Renal cortical epithelial cell (primary cell): Measurements from ENCODE around the gene RNU6-1. TPM values are rescaled to one million over a fixed set of nuclear protein-coding genes. Genes with fewer than 3 reads are reported as not detected.

Experiments used
- DNase-seq: peaks from one replicate; pipeline ENCODE4 v3.0.0-alpha.2; 2011; ENCODE audit warnings: low read depth
- total RNA-seq: library from RNA; depleted of rRNA; stranded (reverse); fragments of >200 nt; gene quantifications from 2 replicates; pipeline ENCODE4 v1.2.3, GENCODE V29; 2014

Gene RNU6-1
- total RNA-seq, 1 donor from 2014 or later: not detected

DNA sequence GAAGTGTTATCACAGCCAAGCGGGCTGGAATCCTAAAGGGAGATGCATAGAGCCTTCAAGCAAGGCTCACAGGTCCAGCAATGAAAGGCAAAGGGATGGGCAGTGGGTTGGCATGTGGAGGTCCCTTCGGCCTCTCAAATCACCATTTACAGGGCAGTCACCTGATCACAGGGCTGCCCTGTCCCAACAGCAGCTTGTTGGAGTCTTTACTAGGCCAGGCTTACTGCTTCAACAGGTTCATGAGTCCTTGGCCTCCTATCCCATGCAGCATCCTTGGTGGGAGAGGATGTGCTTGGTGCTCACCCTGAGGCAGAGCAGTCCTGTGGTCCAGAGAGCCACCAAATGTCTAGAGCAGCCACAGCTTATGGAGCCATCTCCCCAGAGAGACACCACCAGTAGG lies 38.7 kb downstream of the RNU6-1 start:
- DNase-seq: no peak

DNA sequence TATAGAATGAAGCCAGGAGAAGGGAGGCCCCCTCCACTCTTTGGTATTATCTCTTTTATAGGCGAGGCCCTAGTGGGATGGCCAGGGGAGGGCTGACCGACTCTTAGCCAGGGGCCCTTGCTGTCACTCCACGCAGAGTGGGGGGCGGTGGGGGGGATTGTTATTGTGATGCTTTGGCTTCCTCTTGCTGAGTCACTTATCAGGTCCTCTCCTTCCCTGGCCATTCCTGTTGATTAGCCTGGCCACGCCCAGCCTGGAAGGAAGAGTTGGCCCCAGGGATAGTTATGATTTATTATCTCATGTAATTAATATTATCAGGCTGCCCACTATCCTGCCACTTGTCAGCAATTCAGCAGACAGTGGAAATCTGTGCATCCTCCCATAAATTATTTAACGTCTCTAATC lies 40.0 kb downstream of the RNU6-1 start:
- DNase-seq: no peak

DNA sequence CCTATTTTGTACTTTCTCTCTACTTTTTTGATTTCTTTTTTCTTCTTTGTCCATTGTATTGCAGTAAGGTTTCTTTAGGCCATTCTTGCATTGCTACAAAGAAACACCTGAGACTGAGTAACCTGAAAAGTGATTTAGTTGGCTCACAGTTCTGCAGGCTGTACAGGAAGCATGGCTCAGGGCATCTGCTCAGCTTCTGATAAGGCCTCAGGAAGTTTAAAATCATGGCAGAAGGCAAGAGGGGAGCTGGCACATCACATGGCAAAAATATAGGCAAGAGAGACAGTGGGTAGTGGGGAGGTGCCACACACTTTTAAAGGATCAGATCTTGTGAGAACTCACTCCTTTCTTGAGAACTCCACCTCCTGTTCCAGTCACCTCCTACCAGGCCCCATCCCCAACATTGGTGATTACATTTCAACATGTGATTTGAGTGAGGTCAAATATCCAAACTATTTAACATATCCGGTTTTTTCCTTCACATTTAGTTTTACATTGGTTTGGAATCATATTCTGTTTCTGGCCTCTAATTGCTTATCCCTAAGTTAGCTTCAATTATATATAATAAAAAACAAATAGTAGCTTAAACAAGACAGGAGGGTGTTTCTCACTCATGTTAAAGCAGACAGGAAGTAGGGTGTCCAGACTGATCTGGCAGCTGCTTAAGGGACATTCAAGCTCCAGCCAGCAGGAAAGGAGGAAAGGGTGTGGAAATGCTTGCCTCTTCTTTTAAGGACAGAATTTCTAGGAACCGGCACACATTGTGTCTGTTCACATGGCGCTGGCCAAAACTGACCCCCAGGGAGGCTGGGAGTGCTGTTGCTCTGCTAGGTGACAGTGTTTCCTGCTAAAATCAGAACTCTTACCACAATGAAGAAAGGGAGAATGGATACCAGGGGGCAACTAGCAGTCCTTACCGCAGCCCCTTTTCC lies 43.4 kb downstream of the RNU6-1 start:
- no peak for DNase-seq

DNA sequence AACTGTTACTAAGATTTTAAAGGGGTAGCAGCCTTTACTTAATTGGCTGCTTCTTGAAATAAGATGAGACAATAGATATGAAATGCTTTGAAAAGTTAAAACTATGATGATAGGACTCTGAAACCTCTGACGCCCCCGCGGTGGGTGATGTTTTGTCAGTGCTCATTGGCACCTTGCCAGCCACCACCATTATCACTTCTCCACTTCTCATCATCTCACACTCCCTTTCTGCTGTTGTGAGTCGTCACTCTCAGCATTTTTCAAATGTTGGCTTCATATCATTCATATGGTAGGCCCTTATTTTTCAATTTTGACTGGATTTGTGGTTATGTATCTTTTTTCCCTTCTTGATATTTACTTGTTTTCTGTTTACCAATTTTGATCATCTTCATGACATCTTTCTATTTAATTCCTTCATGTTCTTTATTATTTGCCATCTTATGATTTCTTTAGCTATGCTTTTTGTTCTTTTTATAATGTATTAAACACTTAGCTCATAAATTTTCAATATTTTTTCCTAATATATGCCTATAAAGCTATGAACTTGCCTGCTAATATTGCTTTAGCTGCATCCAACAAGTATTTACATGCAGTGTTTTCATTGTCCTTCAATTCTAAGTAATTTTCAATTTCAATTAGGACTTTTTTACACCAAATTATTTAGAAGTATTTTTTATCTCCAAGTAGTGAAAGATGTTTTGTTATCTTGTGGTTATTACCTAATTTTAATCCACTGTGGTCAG lies 44.8 kb downstream of the RNU6-1 start:
- DNase-seq: no peak

DNA sequence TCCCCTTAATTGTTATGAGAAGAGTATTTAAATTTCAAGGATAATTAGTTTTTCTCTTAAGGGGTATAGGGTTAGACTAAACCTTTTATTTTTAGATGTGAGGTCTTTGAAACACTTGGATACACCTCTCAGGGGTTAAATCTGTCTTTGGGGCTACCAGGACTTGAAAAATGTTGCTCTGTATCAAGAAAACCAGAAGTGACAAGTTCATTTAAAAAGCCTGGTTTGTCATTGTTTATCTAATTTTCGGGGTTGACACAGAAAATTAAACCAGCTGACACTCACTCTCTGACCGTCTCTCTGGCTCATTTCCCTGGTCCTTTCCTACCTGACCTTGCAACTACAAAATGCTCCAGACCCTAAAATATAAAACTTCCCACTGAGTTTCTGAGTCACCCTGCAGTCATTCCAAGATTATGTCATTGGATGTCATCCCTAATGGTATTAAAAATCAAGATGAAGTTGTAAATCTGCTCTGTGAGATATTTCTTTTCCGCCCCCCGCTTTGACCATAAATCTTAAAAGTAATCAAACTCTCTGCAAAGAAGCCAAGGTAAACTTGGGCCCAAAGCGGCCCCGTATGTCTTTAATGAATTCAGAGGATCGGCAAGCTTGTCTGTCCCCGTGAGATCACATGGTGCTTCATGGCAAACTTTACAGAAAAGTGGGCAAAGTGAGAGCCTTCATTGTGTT lies 47.4 kb downstream of the RNU6-1 start:
- no peak for DNase-seq

DNA sequence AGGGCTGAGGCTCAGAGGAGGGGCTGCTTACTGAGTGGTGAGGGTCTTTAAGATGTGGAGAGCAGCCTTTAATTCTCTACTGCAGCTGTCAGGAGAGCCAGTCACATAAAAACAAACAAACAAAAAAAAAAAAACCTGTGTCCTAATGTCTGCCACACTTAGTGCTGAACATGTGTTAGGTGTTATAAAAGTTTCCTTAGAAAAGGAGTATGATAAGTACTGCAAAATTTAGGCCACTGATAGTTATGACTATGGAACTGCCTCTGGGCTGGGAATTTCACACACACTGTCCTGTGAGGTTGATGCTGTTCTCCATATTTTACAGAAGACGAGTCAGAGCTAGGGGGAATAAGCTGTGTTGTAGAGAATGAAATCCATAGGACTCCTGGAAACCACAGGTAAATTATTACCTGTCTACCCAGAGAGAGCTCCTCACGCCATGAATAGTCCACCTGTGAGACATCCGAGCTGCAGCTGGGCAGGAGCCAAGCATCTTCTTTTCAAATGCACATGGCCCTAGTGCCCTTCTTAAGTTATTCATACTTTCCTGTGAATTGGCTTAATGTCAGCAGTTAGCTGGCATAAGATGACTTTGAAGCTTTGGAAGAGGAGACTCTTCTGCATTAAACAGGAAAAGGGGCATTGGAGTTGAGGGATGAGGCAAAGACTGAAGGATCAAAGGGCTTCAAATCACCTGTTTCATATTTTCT lies 49.1 kb downstream of the RNU6-1 start:
- DNase-seq: no peak

Other genes starting within 250 kb of the RNU6-1 start
- 0.10 TPM in 1 of 2 replicates, not detected in the other for gene SKOR1, start 14.5 kb downstream of the RNU6-1 start, total RNA-seq
- 5.4 and 16.6 TPM in 2 replicates for gene PIAS1, start 214.3 kb upstream of the RNU6-1 start, total RNA-seq